GM21529 (cell line): Measurements from ENCODE around the gene FOXK2.

Source experiments
- ATAC-seq: cut with Tn5 transposase; IDR thresholded peaks from one replicate; pipeline ENCODE4 v1.9.1; 2021; ENCODE audit not compliant: unreplicated experiment

Gene FOXK2

GRCh38 chr17:82631544-82631943, 112.0 kb downstream of the FOXK2 start:
- no peak for ATAC-seq

GRCh38 chr17:82632451-82632850, 112.9 kb downstream of the FOXK2 start:
- ATAC-seq, result no peak

GRCh38 chr17:82633343-82633742, 113.8 kb downstream of the FOXK2 start:
- ATAC-seq, result no peak

- no peak for ATAC-seq
Measured at GRCh38 chr17:82636626-82637598, 117.4 kb downstream of the FOXK2 start.

DNA sequence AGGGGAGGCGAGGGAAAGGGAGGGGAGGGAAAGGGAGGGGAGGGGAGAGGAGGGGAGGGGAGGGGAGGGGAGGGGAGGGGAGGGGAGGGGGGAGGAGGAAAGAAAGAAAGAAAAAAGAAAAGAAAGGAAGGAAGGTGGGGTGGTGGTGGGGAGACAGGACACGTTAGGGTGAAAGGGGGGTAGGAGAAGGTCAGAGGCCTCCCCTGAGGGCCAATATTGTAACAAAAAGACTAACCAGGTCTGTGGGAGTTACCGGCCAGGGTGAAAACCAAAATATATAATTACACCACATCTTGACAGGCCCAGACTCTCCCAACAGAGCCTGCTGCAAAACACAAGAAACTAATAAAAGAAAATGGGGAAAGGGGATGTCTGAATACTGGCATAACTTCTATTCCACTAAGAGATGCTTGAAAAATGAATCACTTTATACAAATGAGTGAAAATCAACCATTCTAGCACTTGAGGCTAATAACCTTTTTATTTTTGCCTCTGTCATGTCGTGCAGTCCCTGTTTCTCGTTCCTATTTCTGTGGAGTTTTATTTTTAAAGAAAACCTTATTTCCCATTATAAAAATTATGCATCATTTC, 118.7 kb downstream of the FOXK2 start:
- no peak for ATAC-seq

DNA sequence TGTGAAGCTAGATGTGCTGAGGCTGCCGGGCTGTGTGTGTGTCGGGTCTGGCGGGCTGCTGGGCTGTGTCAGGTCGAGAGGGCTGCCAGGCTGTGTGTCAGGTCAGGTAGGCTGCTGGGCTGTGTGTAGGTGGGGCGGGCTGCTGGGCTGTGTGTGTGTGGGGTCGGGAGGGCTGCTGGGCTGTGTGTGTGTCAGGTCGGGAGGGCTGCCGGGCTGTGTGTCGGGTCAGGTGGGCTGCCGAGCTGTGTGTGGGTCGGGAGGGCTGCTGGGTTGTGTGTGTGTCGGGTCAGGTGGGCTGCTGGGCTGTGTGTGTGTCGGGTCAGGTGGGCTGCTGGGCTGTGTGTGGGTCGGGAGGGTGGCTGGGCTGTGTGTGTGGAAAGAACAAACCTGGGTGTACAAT, 120.1 kb downstream of the FOXK2 start:
- no peak for ATAC-seq

DNA sequence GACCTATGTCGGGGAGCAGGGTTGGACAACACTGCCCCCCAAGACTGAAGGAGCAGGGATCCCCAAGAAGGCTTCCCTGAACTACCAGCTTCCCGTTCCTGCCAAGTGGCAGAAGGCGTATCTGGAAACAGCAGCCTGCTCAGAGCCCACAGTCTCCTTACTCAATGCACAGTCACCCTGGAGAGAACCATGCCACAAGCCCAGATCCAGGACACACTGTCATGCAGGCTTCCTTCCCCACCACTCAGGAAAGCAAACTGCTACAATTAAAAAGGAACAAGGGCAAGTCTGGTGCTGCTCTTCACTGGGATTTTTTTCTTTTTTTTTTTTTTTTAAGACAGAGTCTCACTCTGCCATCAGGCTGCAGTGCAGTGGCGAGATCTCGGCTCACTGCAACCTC, 120.5 kb downstream of the FOXK2 start:
- no peak for ATAC-seq

DNA sequence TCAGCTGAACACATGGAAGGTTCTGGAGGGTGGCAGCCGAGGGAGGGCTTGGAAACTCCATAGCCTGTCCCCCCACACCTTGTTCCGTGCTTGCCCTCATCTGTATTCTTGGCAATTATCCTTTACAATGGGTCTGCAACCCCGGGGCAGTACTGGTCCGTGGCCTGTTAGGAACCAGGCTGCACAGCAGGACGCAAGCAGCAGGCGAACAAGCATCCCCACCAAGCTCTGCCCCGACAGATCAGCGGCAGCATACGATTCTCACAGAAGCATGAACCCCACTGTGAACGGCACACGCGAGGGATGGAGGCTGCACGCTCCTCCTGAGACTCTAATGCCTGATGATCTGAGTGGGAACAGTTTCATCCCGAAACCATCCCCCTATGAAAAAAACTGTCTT, 122.5 kb downstream of the FOXK2 start:
- no peak for ATAC-seq

DNA sequence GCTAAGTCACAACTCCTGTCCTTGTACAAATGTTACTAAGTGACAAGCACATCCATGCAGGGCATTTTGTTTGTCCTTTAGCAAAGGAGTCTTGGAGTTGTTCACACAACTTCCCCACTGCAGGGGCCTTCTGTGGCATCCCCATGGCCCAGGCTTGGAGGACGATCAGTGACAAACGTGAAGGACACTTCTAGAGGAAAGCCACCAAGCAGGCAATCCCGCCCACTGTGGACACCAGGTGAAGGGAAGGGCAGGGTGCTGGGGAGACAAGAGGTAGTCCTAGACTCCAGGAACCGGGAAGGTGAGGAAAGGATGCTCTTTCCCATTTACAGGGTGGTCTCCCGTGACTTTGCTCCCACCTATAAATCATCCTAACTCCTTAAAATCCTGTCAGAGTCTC, 124.6 kb downstream of the FOXK2 start:
- ATAC-seq, result no peak

DNA sequence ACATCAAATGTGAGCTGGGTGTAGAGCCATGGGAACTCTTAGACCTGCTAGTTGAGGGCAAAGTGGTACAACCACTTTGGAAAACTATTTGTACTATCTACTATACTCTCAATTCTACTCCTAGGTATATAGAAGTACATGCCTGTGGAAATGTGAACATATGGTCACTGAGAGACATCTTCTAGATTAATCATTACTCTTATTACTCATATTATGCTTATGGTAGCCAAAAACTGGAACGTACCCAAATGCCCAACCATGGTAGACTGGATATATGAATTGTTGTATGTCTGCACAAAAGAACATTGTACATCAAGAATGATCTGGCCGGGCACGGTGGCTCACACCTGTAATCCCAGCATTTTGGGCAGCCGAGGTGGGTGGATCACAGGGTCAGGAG, 126.0 kb downstream of the FOXK2 start:
- ATAC-seq, result no peak

GRCh38 chr17:82647593-82648164, 128.1 kb downstream of the FOXK2 start:
- ATAC-seq, result peak; percentile 23

DNA sequence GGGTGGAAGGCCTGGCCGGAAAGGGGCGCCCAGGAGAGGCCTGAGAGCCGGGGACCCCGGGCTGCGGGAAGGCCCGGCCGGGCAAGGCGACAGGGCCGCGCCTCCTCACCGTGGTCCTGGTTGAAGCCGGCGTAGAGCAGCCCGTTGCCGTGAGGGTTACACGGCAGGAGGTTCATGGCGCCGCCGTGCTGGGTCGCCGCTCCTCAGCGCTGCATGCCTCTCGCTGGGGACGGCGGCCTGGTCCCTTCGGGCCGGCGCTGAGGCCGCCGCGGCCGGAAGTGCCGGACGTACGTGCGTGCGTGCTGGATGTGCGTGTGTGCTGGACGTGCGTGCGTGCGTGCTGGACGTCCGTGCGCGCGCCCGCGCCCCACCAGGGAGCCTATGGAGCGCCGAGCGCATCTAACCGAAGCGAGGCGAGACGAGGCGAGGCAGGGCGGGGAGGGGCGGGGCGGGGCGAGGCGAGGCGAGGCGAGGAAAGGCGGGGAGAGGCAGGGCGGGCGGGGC, 128.7 kb downstream of the FOXK2 start, which contains the start of gene WDR45B:
TSS of gene WDR45B (minus strand) at position 280 of the 504 bp plus-strand sequence. CDS start at position 176, 104 bp downstream.
- peak; percentile 73 for ATAC-seq

DNA sequence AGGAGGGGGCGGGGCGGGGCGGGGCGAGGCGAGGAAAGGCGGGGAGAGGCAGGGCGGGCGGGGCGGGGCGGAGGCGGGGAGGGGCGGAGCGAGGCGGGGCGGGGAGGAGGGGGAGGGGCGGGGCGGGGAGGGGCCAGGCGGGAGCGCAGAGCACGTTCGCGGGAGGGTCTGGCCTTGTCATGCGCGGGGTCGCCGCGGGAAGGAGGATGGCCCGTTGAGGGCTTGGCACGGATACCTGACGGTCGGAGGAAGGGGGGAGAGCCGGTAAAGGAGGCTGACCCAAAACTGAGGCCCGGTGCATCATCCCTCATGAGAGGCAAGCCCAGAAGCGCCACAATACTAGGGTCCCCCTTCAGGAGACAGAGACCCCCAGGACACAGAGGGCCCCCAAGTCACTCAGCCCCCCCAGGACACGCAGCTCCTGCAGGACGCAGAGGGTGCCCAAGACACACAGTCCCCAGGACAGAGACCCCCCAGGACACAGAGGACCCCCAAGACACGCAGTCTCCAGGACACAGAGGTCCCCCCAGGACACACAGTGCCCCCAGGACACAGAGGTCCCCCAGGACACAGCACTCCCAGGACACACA, 129.3 kb downstream of the FOXK2 start:
- ATAC-seq, result no peak

GRCh38 chr17:82649501-82650261, 130.1 kb downstream of the FOXK2 start:
- ATAC-seq, result no peak

DNA sequence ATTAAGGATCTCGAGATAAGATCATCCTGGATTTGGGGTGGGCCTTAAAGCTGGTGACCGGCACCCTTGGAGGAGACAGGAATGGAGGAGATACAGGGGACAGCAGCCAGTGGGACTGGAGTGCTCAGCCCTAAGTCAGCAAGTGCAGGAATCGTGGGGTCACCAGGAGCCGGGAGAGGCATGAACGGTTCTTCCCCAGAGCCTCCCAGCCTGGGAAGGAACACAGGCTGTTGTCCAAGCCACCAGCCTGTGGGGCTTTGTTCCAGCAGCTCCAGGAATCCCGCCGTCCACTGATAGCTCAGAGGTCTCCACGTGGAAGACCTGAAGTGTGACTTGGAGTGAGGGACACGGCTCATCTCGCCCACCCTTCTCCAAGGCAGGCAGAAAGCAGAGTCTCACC, 131.2 kb downstream of the FOXK2 start:
- no peak for ATAC-seq

GRCh38 chr17:82653651-82654528, 134.4 kb downstream of the FOXK2 start:
- no peak for ATAC-seq
